ENCODE data around the gene MBNL2. TPM values are rescaled to one million over a fixed set of nuclear protein-coding genes. Genes with fewer than 3 reads are reported as not detected.

Gene MBNL2
- total and polyA plus RNA-seq, 2 of the 4 experiments (the other 2 are of a cell fraction): 26.9 to 103 TPM

DNA sequence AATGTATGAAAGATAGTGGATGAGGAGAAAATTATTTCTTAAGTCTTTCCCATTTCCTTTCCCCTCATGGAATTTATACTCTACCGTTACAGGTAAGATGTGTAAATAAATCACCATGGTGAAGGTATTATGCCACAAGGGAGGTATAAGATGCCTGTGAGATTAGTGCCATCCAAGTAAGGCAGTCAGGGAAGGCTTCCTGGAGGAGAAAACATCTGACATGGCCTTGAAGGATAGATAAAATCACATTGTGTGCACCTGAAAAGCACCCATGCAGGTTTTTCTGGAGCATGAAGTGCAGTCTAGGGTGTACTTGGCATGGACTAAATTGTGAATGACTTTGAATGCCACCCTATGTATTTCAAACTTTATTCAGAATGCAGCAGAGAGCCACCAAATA is 15.3 kb downstream of the MBNL2 start:
- no peak overlapping the region for H3K4me2 ChIP-seq (ENCODE audit: low read depth, low read length)
- H3K4me1 ChIP-seq (ENCODE audit: control insufficient read depth, insufficient read depth, low read length): peaks cover 25% of the 10 kb centered on the region
- H3K27me3 ChIP-seq (ENCODE audit: control insufficient read depth, insufficient read depth, low read length): no peaks in the 10 kb centered on the region
- H4K91ac ChIP-seq (ENCODE audit: insufficient read depth, low read depth, low read length): no peak overlapping the region
- H2AFZ ChIP-seq (replicated peaks; ENCODE audit: low read length, poor library complexity): no peak overlapping the region
- no peaks in the 10 kb centered on the region for H3K9me3 ChIP-seq (ENCODE audit: control insufficient read depth, insufficient read depth, low read length)
- no CpG with 5 or more reads among the region's 1 CpG for WGBS, 2 experiments (ENCODE audit: extremely low coverage in 2 of 2, insufficient read length in 1 of 2)
- H4K5ac ChIP-seq (ENCODE audit: low read depth, low read length): no peak overlapping the region
- TF ChIP-seq MAZ (IDR thresholded peaks at IDR 0.05; ENCODE audit: borderline replicate concordance, low read depth, low read length): no peak
- TF ChIP-seq MAFK (IDR thresholded peaks at IDR 0.05; ENCODE audit: low read depth, low read length): no peak
- no peak for TF ChIP-seq CEBPB (IDR thresholded peaks at IDR 0.05; ENCODE audit: low read depth, low read length)
- no peak for TF ChIP-seq CTCF (conservative IDR thresholded peaks at IDR 0.05; ENCODE audit: low read depth, low read length)
- no peak for TF ChIP-seq RCOR1 (IDR thresholded peaks at IDR 0.05; ENCODE audit: insufficient replicate concordance, low read length)
- no peak for TF ChIP-seq BHLHE40 (IDR thresholded peaks at IDR 0.05; ENCODE audit: low read depth, low read length)
- no peak for TF ChIP-seq RAD21 (IDR thresholded peaks at IDR 0.05; ENCODE audit: low read length)
- TF ChIP-seq ELK1 (IDR thresholded peaks at IDR 0.05; ENCODE audit: borderline replicate concordance, low read depth, low read length): no peak
- no peak for TF ChIP-seq CHD1 (IDR thresholded peaks at IDR 0.05; ENCODE audit: low read depth, low read length)
- no peak for TF ChIP-seq RFX5 (IDR thresholded peaks at IDR 0.05; ENCODE audit: low read depth, low read length)
- TF ChIP-seq MXI1 (IDR thresholded peaks at IDR 0.05; ENCODE audit: borderline replicate concordance, low read depth, low read length): no peak
- TF ChIP-seq, protein P1, sequence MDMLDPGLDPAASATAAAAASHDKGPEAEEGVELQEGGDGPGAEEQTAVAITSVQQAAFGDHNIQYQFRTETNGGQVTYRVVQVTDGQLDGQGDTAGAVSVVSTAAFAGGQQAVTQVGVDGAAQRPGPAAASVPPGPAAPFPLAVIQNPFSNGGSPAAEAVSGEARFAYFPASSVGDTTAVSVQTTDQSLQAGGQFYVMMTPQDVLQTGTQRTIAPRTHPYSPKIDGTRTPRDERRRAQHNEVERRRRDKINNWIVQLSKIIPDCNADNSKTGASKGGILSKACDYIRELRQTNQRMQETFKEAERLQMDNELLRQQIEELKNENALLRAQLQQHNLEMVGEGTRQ (IDR thresholded peaks at IDR 0.05; ENCODE audit: low read depth, low read length): no peak
- TF ChIP-seq FOS (IDR thresholded peaks at IDR 0.05; ENCODE audit: low read depth, low read length): no peak
- no peak for TF ChIP-seq SMC3 (IDR thresholded peaks at IDR 0.05; ENCODE audit: low read depth, low read length)
- H3K4me3 ChIP-seq (ENCODE audit: insufficient read depth, low read depth, low read length): no peak overlapping the region
- H3K79me1 ChIP-seq (ENCODE audit: low read depth in 1 of 2, low read length in 2 of 2): peaks cover 36 to 92% of the 10 kb centered on the region in 2 experiments
- CTCF ChIA-PET: interaction anchor here (0.7 kb wide), 1 partner anchor 111 kb away, joined by 3 read pairs; no protein-coding TSS in a partner anchor
- H2AK5ac ChIP-seq (ENCODE audit: low read depth, low read length): no peak overlapping the region
- no peak for ATAC-seq (ENCODE audit: low read depth)
- POLR2A ChIA-PET (ENCODE audit: unreplicated experiment): no interaction called here
- H3K4ac ChIP-seq (ENCODE audit: low read depth, low read length): no peak overlapping the region
- H2AK9ac ChIP-seq (replicated peaks; ENCODE audit: low read depth, low read length, poor library complexity): no peak overlapping the region
- no peak overlapping the region for H3K56ac ChIP-seq (ENCODE audit: extremely low read depth, insufficient read depth, low read length)
- no peak overlapping the region for H2BK120ac ChIP-seq (ENCODE audit: low read depth, low read length)
- no peak overlapping the region for H3K14ac ChIP-seq (replicated peaks; ENCODE audit: low read depth, low read length)
- H2BK15ac ChIP-seq (ENCODE audit: low read depth, low read length): no peak overlapping the region
- intact Hi-C loops (cut with micrococcal nuclease) (no loop called here), dilution Hi-C loops (cut with HindIII; ENCODE audit: low sequenced_read_pairs, unreplicated experiment) (no loop called here), in situ Hi-C loops (cut with MboI; ENCODE audit: low sequenced_read_pairs) (loop anchor here (10.0 kb wide), 1 partner anchor 107 kb away; no protein-coding TSS in a partner anchor)
- H3K27ac ChIP-seq (ENCODE audit: insufficient read depth, low read length): no peak overlapping the region
- peaks cover 13% of the 10 kb centered on the region; the same call in 1 of the 2 replicates for H3K36me3 ChIP-seq (ENCODE audit: control insufficient read depth, insufficient read depth, low read length)
- H3K18ac ChIP-seq (ENCODE audit: low read depth, low read length): no peak overlapping the region
- H3K23ac ChIP-seq (ENCODE audit: low read depth, low read length): no peak overlapping the region
- H4K20me1 ChIP-seq (ENCODE audit: insufficient read depth, low read length): peaks cover 90% of the 10 kb centered on the region
- H4K8ac ChIP-seq (ENCODE audit: low read depth in 2 of 2, low read length in 2 of 2): no peak overlapping the region
- H2BK20ac ChIP-seq (ENCODE audit: low read depth, low read length): no peak overlapping the region
- no peak overlapping the region for H2BK5ac ChIP-seq (ENCODE audit: low read depth, low read length, poor library complexity, severe bottlenecking)
- DNase-seq: no peak
- H3K9me1 ChIP-seq (ENCODE audit: insufficient read depth, low read length): peaks cover 46% of the 10 kb centered on the region
- no TSS peak for BruUV-seq (replicated peaks)
- H3K9ac ChIP-seq (ENCODE audit: low read depth, low read length): no peak overlapping the region

Measured in IMR-90 (cell line).